Cardiac muscle cell (in vitro differentiated cells and primary cell): ENCODE data around the gene SULT4A1. TPM values are rescaled to one million over a fixed set of nuclear protein-coding genes. Genes with fewer than 3 reads are reported as not detected.
"Not testable (repeated sequence)": the region's sequence is repeated elsewhere in the genome, so short reads cannot be mapped to it uniquely, and the experiment has no call there.

ENCODE experiments used
- DNase-seq, 2 donors: peaks; one replicate each; pipeline versions ENCODE4 v3.0.0 to v3.0.0-alpha.2; 2010 to 2017; ENCODE audit warnings: low read depth in 1 of 2, low spot score in 1 of 2
- H3K27ac ChIP-seq: fragments of 200-600 bp; sonication (generic); 2 replicates; pipeline ENCODE4 v1.5.1; 2016
- H3K27me3 ChIP-seq: fragments of 200-600 bp; sonication (generic); 2 replicates; pipeline ENCODE4 v1.6.0; 2016; ENCODE audit warnings: control low read depth
- H3K36me3 ChIP-seq: fragments of 200-600 bp; sonication (generic); 2 replicates; pipeline ENCODE4 v1.5.1; 2016; ENCODE audit warnings: control low read depth
- H3K4me1 ChIP-seq: fragments of 200-600 bp; sonication (generic); 2 replicates; pipeline ENCODE4 v1.8.1; 2017; ENCODE audit warnings: low read depth, mild to moderate bottlenecking, mixed run types
- H3K4me3 ChIP-seq: fragments of 200-600 bp; sonication (generic); 2 replicates; pipeline ENCODE4 v1.5.1; 2016; ENCODE audit warnings: mild to moderate bottlenecking
- H3K9me3 ChIP-seq: fragments of 200-600 bp; sonication (generic); 2 replicates; pipeline ENCODE4 v1.5.1; 2017; ENCODE audit warnings: low read depth, mild to moderate bottlenecking, control low read depth
- polyA plus RNA-seq: library from polyadenylated mRNA; unstranded; fragments of >200 nt; fragmentation: Nextera tagmentation; extraction: Ambion mirVana; gene quantifications from 2 replicates; pipeline ENCODE4 v1.2.1, GENCODE V29; 2016
- total RNA-seq: library from RNA; depleted of rRNA; stranded (reverse); fragments of >200 nt; gene quantifications from 2 replicates; pipeline ENCODE4 v1.2.3, GENCODE V29; 2016
- TF ChIP-seq, protein P1 (sequence below): IDR thresholded peaks from 2 replicates; pipeline ENCODE4 v1.5.1; 2012; ENCODE audit warnings: low read depth, mild to moderate bottlenecking, low read length

Gene SULT4A1
- total and polyA plus RNA-seq, 2 experiments from 2014 or later, result 1.3 to 3.2 TPM

DNA sequence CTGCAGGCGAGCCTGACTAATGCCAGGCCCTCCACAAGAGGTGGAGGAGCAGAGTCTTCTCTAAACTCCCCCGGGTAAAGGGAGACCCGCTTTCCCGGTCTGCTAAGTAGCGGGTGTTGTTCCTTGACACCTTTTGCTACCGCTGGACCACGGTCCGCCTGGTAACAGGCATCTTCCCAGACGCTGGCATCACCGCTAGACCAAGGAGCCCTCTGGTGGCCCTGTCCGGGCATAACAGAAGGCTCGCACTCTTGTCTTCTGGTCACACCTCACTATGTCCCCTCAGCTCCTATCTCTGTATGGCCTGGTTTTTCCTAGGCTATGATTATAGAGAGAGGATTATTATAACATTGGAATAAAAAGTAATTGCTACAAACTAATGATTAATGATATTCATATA is 42.1 kb upstream of the SULT4A1 start:
- H3K9me3 ChIP-seq, DNase-seq, H3K4me1 ChIP-seq, H3K4me3 ChIP-seq, H3K27ac ChIP-seq, H3K27me3 ChIP-seq, H3K36me3 ChIP-seq: not testable (repeated sequence)
- TF ChIP-seq, protein P1, sequence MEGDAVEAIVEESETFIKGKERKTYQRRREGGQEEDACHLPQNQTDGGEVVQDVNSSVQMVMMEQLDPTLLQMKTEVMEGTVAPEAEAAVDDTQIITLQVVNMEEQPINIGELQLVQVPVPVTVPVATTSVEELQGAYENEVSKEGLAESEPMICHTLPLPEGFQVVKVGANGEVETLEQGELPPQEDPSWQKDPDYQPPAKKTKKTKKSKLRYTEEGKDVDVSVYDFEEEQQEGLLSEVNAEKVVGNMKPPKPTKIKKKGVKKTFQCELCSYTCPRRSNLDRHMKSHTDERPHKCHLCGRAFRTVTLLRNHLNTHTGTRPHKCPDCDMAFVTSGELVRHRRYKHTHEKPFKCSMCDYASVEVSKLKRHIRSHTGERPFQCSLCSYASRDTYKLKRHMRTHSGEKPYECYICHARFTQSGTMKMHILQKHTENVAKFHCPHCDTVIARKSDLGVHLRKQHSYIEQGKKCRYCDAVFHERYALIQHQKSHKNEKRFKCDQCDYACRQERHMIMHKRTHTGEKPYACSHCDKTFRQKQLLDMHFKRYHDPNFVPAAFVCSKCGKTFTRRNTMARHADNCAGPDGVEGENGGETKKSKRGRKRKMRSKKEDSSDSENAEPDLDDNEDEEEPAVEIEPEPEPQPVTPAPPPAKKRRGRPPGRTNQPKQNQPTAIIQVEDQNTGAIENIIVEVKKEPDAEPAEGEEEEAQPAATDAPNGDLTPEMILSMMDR, result peak; percentile 39

DNA sequence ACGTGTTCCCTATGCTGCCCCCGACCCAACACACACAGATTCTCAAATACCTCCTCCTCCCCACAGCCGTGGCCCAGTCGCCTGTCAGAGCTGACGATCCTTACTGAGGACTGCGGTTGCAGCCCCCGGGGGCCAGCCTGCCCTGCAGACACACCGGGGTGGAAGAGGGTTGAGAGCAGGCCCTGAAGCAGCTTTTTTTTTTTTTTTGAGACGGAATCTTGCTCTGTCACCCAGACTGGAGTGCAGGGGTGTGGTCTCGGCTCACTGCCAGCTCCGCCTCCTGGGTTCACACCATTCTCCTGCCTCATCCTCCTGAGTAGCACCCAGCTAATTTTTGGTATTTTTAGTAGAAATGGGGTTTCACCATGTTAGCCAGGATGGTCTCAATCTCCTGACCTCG is 40.7 kb upstream of the SULT4A1 start:
- not testable (repeated sequence) for H3K9me3 ChIP-seq, H3K27me3 ChIP-seq, DNase-seq, H3K36me3 ChIP-seq, H3K4me3 ChIP-seq, H3K27ac ChIP-seq, H3K4me1 ChIP-seq

DNA sequence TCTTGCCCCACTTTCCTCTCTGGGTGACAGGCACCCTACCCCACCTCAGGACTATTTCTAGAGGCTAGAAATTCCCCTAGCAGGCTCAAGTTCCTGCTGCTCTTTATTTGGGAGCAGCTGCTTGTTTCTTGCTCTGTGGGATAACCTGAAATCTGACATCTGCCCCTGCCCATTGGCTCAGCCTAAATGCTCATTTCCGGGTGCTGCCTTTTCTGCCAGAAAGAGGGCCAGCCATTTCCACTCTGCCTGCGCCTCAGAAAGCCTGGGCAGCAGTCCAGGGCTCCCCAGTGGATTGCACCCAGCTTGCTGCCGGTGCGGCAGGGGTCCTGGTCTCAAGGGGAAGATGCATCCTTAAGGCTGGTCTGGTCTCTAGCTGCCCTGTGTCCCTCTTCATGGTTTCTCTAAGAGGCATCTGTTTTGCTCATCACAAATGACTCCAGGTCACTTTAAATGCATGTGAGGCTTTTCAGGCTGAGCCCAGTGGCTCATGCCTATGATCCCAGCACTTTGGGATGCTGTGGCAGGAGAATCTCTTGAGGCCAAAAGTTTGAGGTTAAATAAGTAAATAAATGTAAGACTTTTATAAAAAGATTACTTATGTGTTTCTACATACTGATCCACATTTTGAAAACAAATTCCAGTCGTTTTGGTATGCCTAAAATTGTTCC is 39.8 kb upstream of the SULT4A1 start:
- H3K4me1 ChIP-seq, result no peaks in the 10 kb centered on the region
- peak overlapping the region; percentile 34 for H3K27ac ChIP-seq
- H3K27me3 ChIP-seq, result no peaks in the 10 kb centered on the region
- no peaks in the 10 kb centered on the region for H3K9me3 ChIP-seq
- peak in 1 of 2 donors; percentile 58 for DNase-seq
- TF ChIP-seq, protein P1, result no peak
- no peak overlapping the region for H3K4me3 ChIP-seq
- no peaks in the 10 kb centered on the region for H3K36me3 ChIP-seq

DNA sequence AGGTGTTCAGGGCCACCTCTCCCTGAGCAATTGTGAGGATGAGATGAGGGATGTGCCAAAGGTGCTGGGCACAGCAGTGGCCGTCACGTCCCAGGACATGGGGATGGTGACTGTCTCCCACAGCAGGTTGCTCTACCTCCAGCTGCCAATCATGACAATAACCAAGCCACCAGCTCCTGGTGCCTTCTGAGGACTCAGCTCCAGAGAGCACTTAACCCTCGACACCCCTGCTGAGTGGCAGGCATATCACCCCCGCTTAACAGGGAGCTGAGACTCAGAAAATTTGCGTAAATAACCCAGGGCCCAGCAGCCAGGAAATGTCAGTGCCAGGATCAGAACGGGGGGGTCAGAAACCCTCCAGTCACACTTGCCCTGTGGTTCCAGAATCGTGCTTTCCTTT is 37.9 kb upstream of the SULT4A1 start:
- no peak for DNase-seq
- Histone ChIP-seq H3K36me3 (no peaks in the 10 kb centered on the region), H3K4me3 (no peak overlapping the region), H3K4me1 (no peaks in the 10 kb centered on the region), H3K27me3 (no peaks in the 10 kb centered on the region), H3K27ac (no peak overlapping the region), H3K9me3 (no peaks in the 10 kb centered on the region)
- TF ChIP-seq, protein P1, result no peak

DNA sequence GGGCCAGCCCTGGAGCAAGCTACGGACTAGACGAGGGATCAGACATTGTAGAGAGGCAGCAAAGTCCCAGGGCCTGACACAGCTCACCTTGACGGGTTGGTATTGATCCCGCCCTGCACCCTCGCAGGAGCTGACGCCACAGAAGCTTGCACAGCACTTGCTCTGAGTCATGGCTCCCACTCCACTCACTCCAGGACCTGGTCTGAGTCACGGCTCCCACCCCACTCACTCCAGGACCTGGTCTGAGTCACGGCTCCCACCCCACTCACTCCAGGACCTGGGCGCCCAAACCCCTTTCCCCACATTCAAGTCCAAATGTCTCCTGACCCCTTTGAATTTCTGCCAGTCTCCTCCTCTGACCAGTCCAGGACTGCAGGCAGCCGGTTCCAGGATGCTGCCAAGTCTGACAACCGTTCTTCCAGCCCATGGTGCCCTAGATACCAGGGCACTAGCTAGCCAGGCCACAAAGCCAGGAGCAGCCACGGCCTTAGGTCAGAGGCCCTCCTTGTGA is 35.5 kb upstream of the SULT4A1 start:
- Histone ChIP-seq H3K9me3 (no peaks in the 10 kb centered on the region), H3K4me3 (no peak overlapping the region), H3K36me3 (no peaks in the 10 kb centered on the region), H3K27me3 (peaks cover 13% of the 10 kb centered on the region), H3K4me1 (no peaks in the 10 kb centered on the region), H3K27ac (no peak overlapping the region)
- TF ChIP-seq, protein P1, result no peak
- peak in 1 of 2 donors; percentile 30 for DNase-seq

DNA sequence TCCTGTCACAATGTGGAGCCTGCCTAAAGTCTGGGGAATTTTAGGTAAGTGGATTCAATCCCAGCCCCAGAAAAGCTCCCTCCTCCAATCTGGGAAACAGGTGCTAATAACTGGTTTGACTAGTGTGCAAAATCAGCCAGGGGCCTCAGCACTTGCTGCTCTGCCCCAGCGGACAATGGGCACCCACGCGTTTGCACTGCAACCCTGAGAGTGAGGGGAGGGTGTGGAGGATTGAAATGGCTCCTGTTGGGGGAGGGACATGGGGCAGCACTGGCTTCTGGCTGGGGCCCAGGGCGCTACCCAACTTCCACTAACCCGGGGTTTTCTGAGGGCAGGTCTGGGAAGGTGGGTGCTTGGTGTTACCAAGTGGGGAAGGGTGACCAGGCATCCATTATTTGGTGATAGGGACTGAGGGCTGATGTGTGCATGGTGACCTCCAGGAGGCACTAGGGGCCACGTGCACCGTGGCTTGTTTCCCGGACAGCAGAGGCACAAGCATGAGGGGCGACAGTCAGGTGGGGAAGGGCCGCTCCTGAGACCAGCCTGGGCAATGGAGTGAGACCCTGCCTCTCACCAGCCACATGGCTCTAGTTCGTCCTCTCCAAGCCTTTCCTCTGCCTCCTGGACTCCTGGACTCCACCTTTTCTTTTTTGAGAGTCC is 33.8 kb upstream of the SULT4A1 start:
- TF ChIP-seq, protein P1, result no peak
- Histone ChIP-seq H3K36me3 (no peaks in the 10 kb centered on the region), H3K4me1 (peaks cover 2% of the 10 kb centered on the region), H3K4me3 (no peak overlapping the region), H3K27me3 (peaks cover 30% of the 10 kb centered on the region), H3K9me3 (no peaks in the 10 kb centered on the region), H3K27ac (no peak overlapping the region)
- no peak for DNase-seq
